WTC11 (cell line): ENCODE measurements around the gene FNDC3B.

ENCODE experiments used
- ETV6 ChIP-seq: sonication (generic); formaldehyde crosslinking; IDR thresholded peaks from 2 replicates; pipeline ENCODE4 v1.8.1; 2022; ENCODE audit warnings: mild to moderate bottlenecking, missing genetic modification reagents
- FOXJ3 ChIP-seq: sonication (generic); formaldehyde crosslinking; IDR thresholded peaks from 2 replicates; pipeline ENCODE4 v1.9.0; 2021; ENCODE audit warnings: missing genetic modification reagents, mild to moderate bottlenecking, borderline replicate concordance
- GABPB1 ChIP-seq: sonication (generic); formaldehyde crosslinking; IDR thresholded peaks from 2 replicates; pipeline ENCODE4 v1.8.1; 2023; ENCODE audit warnings: mild to moderate bottlenecking, missing genetic modification reagents
- KAT7 ChIP-seq: sonication (generic); formaldehyde crosslinking; IDR thresholded peaks from 2 replicates; pipeline ENCODE4 v1.8.1; 2023; ENCODE audit warnings: missing genetic modification reagents, mild to moderate bottlenecking, borderline replicate concordance
- NR2C2 ChIP-seq: sonication (generic); formaldehyde crosslinking; IDR thresholded peaks from 2 replicates; pipeline ENCODE4 v1.8.0; 2022; ENCODE audit warnings: mild to moderate bottlenecking, missing genetic modification reagents
- SMAD4 ChIP-seq: sonication (generic); formaldehyde crosslinking; IDR thresholded peaks from 2 replicates; pipeline ENCODE4 v1.8.0; 2022; ENCODE audit warnings: mild to moderate bottlenecking, missing genetic modification reagents
- TEAD4 ChIP-seq: sonication (generic); formaldehyde crosslinking; IDR thresholded peaks from 2 replicates; pipeline ENCODE4 v1.8.0; 2022; ENCODE audit warnings: mild to moderate bottlenecking, missing genetic modification reagents
- USF2 ChIP-seq: sonication (generic); formaldehyde crosslinking; IDR thresholded peaks from 2 replicates; pipeline ENCODE4 v1.8.1; 2023; ENCODE audit warnings: mild to moderate bottlenecking, missing genetic modification reagents, moderate library complexity
- ZNF232 ChIP-seq: sonication (generic); formaldehyde crosslinking; IDR thresholded peaks from 2 replicates; pipeline ENCODE4 v1.8.0; 2022; ENCODE audit warnings: mild to moderate bottlenecking, missing genetic modification reagents
- ZNF281 ChIP-seq: sonication (generic); formaldehyde crosslinking; IDR thresholded peaks from 2 replicates; pipeline ENCODE4 v1.8.0; 2023; ENCODE audit warnings: mild to moderate bottlenecking, missing genetic modification reagents
- TF ChIP-seq, protein P1 (sequence below): fragments of 200-600 bp; IDR thresholded peaks from 2 replicates; pipeline ENCODE4 v1.8.0; 2022; ENCODE audit warnings: antibody characterized with exemption
- TF ChIP-seq, protein P2 (sequence below): sonication (generic); formaldehyde crosslinking; IDR thresholded peaks from 2 replicates; pipeline ENCODE4 v1.8.0; 2022; ENCODE audit warnings: mild to moderate bottlenecking, missing genetic modification reagents
- TF ChIP-seq, protein P3 (sequence below): sonication (generic); formaldehyde crosslinking; IDR thresholded peaks from 2 replicates; pipeline ENCODE4 v1.8.0; 2022; ENCODE audit warnings: mild to moderate bottlenecking, missing genetic modification reagents

DNA sequence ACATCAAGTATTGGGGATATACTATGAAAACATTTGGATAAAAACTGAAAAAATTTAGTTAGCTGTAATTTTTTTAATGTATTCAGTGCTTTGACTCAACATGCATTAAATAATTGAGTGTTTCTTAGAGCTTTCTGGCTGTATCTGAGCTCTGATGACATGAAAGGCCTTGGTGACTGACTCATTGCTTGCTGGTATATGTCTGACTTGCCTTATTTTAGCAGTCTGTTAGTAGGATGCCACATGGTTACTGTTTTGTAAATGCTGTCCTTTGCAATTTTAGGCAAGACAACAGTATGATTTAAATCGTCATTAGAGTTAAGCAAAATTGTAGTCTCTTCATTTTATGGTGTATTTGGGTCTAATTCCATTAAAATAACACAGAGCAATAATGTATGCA, 209.7 kb downstream of the FNDC3B start:
- TF ChIP-seq GABPB1 (CRISPR knock-in tag) (no peak), ETV6 (CRISPR knock-in tag) (no peak), SMAD4 (CRISPR knock-in tag) (no peak), NR2C2 (CRISPR knock-in tag) (no peak), TEAD4 (CRISPR knock-in tag) (no peak), KAT7 (no peak), FOXJ3 (CRISPR knock-in tag) (no peak), USF2 (CRISPR knock-in tag) (no peak), ZNF281 (CRISPR knock-in tag) (no peak), ZNF232 (CRISPR knock-in tag) (no peak)
- TF ChIP-seq, protein P1, sequence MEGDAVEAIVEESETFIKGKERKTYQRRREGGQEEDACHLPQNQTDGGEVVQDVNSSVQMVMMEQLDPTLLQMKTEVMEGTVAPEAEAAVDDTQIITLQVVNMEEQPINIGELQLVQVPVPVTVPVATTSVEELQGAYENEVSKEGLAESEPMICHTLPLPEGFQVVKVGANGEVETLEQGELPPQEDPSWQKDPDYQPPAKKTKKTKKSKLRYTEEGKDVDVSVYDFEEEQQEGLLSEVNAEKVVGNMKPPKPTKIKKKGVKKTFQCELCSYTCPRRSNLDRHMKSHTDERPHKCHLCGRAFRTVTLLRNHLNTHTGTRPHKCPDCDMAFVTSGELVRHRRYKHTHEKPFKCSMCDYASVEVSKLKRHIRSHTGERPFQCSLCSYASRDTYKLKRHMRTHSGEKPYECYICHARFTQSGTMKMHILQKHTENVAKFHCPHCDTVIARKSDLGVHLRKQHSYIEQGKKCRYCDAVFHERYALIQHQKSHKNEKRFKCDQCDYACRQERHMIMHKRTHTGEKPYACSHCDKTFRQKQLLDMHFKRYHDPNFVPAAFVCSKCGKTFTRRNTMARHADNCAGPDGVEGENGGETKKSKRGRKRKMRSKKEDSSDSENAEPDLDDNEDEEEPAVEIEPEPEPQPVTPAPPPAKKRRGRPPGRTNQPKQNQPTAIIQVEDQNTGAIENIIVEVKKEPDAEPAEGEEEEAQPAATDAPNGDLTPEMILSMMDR: no peak
- TF ChIP-seq, protein P2, sequence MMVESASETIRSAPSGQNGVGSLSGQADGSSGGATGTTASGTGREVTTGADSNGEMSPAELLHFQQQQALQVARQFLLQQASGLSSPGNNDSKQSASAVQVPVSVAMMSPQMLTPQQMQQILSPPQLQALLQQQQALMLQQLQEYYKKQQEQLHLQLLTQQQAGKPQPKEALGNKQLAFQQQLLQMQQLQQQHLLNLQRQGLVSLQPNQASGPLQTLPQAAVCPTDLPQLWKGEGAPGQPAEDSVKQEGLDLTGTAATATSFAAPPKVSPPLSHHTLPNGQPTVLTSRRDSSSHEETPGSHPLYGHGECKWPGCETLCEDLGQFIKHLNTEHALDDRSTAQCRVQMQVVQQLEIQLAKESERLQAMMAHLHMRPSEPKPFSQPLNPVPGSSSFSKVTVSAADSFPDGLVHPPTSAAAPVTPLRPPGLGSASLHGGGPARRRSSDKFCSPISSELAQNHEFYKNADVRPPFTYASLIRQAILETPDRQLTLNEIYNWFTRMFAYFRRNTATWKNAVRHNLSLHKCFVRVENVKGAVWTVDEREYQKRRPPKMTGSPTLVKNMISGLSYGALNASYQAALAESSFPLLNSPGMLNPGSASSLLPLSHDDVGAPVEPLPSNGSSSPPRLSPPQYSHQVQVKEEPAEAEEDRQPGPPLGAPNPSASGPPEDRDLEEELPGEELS (CRISPR knock-in tag): no peak
- TF ChIP-seq, protein P3, sequence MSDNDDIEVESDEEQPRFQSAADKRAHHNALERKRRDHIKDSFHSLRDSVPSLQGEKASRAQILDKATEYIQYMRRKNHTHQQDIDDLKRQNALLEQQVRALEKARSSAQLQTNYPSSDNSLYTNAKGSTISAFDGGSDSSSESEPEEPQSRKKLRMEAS (CRISPR knock-in tag): no peak
